ENCODE results near the gene SEL1L3.

Gene SEL1L3

DNA sequence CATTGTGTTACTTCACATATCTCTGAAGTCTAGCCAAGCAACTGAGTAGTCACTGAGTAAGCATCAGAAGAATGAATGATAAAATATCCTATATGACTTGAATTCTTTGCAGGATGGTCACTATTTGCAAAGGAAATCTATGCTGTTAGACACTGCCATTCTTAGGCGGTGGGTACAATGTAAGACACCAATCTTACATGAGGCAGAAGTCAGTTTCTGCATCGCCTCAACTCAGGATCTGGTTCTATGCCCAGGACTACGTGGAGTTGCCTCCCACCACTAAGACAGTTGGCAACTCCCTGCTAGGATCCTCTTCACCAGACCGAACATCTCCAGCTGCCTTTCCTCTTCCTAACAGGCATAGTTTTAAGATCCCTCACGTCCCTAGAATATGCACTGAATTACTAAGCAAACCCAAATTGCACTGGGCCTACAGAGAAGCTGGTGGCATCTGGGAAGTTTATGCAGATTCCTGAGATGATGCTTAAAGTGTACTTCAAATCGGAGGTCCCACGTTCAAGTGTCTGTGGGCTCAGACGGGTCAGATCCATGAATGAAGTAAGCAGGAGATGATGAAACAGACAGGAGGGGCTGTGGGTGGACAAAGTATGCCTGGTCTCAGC, 45.6 kb downstream of the SEL1L3 start:
- no peak for DNase-seq (ENCODE audit: low read depth)

DNA sequence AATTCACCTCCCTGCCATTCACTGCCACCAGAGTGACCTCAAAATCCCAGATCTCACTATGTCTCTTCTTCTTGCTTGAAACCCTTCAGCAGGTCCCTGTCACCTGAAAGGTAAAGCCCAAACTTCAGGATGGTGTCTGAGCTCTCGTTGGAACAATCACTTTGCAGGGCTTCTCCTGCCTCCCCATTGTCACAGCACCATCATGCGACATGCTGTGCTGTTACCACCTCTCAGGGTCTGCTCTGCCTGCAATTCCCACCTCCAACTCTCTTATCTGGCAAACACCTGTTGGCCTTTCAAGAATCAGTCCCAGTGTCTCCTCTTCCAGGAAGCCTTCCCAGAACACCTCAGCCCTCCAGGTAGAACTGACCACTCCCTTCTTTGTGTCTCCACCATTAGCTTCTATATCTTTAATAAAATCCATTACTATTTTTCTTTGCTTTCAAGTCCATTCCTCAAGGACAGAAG, 46.2 kb downstream of the SEL1L3 start:
- DNase-seq (ENCODE audit: low read depth) = no peak

DNA sequence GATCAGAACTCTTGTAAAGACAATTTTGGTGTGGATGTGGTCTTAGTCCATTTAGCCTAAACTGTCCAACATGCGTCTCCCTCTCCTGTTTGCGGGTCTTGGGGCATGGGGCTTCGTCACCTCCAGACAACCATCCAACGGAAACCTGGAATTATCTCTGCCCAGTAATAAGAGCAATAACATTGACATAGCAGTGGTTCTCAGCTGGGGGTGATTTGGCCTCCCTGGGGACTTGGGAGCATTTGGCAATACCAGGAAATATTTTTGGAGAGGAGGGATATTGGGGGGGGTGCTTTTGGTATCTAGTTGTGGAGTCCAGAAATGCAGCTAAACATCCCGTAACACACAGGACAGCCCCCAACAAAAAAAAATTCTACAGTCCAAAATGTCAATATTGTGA, 47.2 kb downstream of the SEL1L3 start:
- DNase-seq (ENCODE audit: low read depth) = no peak

DNA sequence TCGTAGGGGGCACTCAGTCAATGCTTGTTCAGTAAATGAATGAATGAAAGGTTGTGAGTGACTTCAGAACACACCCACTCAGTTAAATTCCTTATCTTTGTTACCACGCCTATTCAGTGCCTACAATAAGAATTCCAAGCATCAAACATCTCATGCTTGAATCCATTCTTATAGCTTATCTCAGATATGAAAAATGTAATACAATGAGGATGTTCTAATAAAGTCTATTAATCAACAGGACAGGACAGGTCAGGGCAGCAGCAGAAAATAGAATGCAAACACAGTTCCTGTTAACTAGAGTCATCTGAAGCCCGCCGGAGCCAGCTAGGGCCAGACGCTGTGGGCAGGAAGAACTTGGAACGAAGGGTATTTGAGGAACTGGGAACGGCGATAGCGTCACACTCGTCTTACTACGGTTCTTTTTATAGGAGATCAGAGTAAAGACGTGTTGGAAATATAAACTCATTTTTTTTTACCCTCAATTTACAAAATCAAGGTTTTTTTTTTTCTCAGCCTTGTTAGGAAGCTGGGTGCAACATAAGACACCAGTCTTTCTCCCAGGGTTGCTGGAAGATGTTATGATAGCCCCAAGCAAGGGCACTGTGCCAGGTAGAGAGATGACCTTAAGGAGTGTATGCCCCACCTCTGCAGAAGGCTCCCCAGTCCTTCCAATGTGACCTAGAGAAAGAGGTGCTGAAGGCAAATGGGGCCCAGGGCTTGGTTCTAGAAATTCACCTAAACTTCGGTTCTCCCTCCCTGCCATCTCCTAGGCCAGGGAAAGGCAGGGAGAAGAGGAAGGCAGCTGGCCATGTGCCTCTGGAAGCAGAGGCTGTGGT, 48.3 kb downstream of the SEL1L3 start:
- DNase-seq (ENCODE audit: low read depth) = no peak

DNA sequence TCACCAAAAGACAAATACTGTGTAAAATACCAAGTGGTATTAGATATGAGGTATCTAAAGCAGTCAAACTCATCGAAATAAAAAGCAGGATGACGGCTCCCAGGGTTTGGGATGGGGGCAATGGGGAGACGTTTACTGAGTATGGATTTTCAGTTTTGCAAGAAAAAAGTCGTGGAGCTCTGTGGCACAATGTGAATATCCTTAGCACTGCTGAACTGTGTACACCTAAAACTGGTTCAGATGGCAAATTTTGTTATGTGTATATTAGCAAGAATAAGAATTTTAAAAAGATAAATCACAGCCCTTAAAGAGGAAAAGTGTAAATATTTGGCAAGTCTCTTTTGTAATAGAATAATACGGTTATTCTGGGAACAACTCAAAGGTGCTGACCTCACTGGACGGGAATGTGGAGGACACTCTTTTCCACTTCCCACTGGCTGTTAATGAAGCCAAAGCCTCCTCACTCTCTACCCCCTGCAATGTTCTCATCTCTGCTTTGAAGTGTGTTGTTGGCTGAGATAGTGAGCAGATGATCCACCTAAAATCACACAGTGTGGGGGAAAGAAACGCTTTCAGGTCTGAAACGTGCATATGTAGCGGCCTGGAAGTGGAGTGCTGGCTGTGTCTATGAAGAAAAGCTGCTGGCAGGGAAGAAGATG, 49.2 kb downstream of the SEL1L3 start:
- no peak for DNase-seq (ENCODE audit: low read depth)

DNA sequence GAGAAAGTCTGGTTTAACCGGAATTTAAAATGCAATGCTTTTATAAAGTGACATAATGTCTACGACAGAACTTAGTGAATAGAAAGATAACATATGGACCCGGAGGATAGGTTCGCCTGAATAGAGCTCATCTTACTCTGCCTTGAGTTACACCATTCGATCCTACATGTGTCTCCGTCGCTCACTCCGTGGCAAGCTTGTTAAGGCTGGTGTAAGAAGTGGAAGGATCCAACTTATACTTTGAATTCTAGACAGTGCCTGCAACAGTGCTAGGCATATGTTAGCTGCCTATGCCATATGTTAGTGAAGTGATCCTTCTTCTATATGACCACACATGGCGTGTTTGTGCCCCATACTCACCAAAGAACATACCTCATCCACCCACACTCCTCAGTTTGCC, 50.9 kb downstream of the SEL1L3 start:
- no peak for DNase-seq (ENCODE audit: low read depth)

DNA sequence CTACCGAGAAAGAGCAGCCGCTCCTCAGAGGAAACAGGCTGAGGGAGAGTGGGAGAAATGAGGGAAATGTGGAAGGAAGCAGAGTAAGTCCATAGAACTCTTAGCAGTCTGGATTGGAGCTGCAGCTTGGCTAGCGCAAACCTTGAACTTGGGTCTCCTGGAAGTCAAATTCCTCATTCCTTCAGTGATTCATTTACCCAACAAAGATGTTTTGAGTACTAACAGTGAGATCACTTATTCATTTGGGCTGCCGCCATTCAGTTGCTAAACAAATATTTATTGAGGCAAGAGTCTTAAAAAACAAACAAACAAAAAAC, 51.5 kb downstream of the SEL1L3 start:
- DNase-seq (ENCODE audit: low read depth) = no peak

DNA sequence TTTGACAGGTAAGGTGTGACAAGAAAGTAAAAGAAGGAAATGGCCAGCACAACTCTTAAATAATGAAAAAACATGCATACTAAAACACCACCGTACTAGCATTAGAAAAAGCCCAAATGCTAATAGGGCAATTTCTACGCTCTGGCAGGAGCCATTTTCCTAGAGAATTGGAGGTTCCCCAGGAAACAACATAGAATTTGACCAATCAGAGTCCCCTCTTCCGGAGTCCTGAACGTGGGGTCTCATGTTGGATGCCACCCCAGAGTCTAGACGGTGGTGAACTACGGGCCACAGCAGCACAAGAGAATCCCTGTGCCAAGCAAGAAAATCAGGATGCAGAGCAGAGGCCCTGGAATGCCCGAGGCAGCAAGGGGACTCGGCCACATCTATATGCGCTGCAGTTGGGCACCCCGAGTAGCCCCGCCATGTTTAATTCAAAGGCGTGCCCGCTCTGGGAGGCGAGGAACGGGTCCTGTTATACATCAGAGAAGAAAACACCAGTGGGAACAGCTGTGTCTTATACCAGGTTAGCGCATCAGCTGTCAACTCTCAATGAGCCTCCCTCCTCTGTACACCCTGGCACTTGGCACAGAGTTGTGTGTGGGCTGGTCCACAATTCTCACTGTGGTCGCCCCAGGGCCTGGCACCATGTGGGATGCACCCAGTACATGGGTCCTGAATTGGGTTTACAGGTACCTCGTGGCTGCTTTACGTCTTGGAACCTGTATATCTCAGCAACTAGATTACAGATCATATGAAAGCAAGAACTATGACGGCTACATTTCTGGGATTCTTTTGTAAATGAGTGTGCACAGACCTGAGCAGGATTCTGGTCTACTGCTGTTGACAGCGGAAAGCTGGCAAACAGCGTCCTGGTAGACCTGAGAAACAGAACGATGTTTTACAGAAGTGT, 52.1 kb downstream of the SEL1L3 start:
- no peak for DNase-seq (ENCODE audit: low read depth)

DNA sequence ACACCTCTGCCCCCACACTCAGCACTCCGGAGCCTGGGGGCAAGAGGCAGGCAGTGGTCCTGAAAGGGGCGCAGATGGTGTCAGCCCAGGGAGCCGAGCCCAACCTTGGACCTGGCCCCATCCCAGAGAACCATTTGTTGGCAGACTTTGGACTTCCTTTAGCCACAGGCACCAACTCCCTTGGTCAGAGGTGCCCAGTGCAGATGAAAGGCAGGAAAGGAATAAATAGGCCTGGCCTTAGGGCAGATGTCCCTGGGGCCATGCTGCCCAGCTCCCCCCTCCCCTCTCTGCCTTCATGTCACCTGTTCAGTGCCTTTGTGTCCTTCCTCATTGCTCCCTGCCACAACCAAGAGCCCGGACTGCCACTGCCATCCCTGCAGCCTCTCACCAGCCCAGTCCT, 52.8 kb downstream of the SEL1L3 start:
- no peak for DNase-seq (ENCODE audit: low read depth)

DNA sequence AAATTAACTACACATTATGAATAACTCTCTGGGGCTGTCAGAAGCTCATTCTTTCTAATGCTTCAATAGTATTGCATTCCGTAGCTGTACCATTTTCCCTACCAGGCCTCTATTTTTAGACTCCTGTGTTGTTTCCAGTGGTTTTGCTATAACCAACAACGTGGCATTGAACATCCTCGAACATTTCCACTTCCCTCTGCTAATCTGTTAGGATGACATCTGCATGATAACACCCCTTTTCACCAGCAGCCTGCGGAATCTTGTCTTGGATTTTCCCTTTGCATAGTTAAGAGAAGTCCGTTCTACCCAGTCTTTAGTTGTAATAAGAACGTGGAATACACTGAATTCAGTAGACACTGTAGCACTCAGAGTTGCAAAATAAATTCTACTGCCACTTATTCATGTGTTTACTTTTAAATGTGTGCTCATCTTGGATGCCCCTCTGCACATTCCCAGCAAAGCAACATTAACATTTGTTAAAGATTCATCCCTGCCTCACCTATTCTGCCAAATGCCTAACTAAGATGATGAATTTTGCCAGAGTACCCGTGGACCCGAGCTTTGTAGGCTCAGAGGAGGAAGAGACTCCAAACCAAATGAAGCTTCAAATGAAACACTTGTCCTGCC, 55.6 kb downstream of the SEL1L3 start:
- no peak for DNase-seq (ENCODE audit: low read depth)

DNA sequence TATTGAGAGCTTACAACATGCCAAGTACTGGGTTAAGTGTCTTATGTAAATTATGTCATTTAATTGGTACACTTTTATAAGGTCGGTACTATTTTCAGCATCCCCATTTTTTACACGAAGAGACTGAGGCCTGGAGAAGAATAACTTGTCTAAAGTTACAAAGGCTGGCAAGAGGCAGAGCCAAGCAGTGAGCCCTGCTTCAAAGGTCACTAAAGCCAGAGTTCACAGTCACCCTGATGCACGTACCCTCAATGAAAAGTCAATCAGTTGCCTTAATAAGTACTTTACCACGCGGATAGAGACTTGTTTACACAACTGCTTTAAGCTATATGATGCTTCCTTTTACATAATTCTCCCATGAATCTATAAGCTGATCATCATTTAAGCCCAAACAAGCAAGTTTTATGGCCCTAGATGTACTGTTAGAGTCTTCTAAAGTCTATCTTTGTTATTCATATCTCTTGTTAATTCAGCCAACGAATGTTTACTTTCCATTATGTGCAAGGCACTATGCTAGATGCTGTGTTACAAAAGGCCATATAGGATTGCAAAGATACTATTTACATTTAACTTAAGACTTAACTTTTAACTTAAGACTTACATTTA, 57.4 kb downstream of the SEL1L3 start:
- no peak for DNase-seq (ENCODE audit: low read depth)

DNA sequence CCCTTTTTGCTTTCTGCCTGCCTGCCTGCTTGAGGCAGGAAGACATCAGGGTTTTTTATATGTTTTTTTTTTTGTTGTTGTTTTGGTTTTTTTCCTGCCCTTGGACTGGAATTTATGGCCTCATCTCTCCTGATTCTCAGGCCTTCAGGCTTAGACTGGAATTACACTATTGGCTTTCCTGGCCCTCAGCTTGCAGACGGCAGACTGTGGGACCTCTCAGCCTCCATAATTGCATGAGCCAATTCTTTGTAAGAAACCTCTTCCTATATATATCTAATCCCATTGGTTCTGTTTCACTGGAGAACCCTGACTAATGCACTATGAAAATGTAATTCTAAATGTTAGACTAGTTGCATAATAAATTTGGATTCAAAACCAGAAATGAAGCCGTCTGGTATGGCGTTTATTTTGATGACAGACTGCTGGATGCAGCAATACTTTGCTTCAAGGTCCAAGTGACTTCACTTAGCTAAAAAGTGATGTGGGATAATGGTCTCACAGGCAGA, 59.0 kb downstream of the SEL1L3 start:
- DNase-seq (ENCODE audit: low read depth) = no peak

DNA sequence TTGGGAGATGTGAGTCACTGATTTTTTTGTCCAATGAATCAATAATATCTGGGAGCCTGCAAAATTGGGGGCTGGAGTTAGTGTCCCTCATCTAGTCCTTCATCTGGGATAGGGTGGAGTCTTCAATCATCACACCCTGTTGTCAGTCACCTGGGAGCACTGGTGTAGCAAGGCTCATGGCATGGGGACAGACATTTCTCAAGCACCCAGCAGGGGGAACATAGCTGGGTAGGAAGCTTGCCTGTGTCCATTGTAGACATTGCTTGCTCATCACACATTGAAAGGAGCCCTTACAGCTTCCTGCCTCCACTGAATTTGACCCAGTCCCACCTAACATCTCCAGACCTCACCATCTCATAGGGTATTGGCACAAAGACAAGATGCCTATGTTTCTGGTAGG, 61.2 kb downstream of the SEL1L3 start:
- DNase-seq (ENCODE audit: low read depth) = no peak

DNA sequence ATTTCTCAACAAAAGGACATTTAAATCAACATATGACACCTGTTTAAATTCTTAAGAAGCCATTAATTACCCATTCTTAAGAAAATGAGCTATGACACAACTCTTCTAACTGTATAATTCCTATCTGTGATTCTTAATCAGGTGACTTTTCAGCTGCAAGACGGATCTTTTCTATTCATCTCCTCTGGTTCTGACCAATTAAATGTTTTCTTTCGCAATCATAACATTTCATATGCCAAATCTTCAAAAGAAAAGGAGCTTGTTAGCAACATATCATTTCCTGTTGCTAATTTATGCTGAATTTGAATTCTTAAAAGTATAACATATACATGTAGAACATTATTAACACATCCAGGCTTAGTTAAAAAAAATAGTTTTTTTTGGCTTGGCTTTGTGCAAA, 62.5 kb downstream of the SEL1L3 start:
- no peak for DNase-seq (ENCODE audit: low read depth)

DNA sequence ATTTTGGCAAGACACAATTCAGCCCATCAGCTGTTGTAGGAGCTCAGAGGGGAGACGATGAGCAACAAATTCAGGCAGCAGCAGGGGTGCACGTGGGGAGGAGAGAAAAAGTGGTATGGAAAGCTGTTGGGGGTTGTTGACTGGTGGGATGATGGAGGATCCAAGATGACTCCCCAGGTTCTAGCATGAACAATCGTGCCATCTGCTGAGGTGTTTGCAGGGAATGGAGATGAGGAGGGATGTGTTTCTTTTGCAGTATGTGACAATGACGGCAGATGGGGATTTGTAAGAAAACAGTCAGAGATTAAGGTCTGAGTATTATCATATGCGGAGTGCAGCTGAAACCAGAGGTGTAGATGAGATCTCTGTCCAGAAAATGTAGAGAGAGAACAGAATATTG, 63.3 kb downstream of the SEL1L3 start:
- DNase-seq (ENCODE audit: low read depth) = no peak

DNA sequence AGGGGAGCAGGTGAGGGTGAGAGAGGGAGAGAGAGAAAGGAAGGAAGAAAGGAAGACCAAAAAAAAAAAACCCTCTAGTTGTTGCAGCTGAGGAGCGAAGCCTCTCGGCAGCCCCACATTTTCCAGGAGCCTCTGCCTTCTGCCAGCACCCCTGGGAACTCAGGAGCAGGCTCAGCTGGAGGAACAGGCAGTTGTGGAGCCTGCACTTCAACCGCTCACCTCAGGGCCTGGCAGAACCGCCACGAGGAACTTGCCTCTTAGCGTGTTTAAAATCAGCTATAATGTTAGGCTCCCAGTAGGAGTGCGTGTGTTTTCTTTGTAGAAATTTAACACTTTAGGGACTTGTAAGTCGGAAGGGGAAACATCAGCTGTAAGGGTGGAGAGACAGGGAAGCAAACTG, 65.7 kb downstream of the SEL1L3 start:
- DNase-seq (ENCODE audit: low read depth) = no peak

DNA sequence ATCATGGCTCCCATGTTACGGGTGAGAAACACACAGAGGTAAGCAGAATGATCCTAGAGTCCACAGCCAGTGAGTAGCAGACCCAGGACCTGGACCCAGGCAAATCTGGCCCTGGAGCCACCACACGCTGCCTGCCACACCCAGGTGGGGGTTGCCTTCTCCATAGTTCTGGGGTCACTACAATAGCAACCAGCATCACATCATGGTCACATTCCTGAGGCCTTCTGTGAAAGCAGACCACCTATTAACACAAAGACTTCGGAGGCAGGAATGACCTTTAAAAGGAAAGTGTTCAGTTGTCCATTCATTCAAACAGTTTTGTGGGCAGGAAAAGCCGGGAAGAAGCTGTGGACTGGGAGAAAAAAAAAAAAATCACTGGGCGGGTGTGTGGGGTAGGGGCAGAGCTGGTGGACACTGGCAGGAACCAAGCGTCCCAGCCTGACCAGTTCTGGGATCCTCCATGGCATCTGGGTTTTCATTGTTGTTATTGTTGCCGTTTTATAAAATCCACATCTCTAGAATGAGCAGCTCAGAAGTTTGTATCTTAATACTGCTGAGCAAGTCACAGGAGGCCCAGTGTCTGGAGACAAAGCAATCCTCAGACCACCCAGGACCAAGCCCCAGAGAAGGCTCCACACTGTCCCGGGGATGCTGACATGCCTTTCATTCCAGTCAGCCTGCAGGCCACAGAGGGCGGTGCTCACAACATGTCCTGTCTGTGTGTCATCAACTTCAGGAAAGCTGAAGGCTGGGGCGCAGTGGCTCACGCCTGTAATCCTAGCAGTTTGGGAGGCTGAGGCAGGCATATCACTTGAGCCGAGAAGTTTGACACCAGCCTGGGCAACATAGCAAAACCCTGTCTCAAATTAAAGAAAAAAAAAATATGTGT, 67.0 kb downstream of the SEL1L3 start:
- DNase-seq (ENCODE audit: low read depth) = no peak

DNA sequence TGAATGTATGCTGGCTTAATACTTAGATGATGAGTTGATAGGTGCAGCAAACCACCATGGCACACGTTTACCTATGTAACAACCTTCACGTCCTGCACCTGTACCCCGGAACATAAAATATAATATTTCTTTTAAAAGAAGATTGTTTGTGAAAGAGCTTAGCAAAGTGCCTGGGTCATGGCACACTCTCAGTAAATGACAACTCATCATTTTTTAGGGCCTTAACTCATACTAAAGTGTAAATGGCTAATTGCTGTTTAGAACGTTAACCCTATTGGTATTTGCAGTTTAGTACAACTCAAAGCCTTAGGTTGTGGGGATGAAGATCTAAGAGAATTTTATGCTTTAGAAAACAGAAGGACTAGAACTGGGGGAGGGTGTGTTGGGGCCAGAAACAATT, 67.7 kb downstream of the SEL1L3 start:
- DNase-seq (ENCODE audit: low read depth) = no peak

DNA sequence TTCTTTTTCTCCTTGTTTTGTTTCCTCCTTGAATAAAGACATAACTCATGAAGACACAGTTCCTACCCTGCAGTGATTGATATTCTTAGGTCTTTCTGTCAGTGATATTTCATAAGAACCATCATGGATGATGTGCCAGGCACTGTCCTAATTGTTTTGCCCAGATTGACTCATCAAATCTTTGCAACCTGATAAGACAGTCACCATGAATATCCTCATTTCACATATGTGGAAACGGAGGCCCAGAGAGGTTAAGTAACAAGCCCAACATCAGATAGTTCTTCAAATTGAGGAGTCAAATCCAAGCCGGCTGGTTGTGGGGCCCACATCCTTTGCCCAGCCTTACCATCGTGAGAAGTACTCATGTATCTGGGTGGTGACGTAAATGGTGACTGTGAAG, 69.9 kb downstream of the SEL1L3 start:
- no peak for DNase-seq (ENCODE audit: low read depth)

DNA sequence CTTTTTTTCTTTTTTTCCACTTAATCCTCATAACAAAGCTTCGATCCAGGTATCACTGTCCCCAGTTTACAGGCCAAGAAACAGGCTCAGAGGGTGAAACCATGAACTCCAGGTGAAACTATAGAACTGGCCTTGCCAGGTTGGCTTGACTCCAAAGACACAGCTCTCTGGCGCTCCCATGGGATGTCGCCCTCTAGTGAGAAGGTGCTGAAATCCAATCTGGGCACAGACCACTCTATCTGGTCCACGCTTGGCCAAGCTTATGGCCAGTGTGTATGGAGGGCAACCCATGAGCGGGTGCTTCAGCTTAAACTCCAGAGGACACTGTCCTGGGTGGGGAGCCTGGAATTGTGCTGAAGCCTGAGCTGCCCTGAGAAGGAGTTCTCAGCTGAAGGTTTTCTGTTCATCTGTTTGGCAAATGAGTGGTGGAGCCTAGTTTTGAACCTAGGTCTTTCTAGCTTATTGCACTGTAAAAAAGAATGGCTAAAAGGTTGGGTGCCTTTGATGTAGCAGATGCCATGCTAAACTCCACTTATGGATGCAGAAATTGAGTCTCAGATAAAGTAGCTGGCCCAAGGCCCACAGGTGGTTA, 70.5 kb downstream of the SEL1L3 start:
- DNase-seq (ENCODE audit: low read depth) = no peak

Data from activated gamma-delta T cell treated with anti-CD3 and anti-CD28 coated beads, Interleukin-2, amount 50 U/mL, for 16 hours (primary cell).